WI38 (cell line): ENCODE measurements around the gene ECPAS.
"Not testable (repeated sequence)": the region's sequence is repeated elsewhere in the genome, so short reads cannot be mapped to it uniquely, and the experiment has no call there.

Experiments used
- H3K4me3 ChIP-seq: 2 replicates; pipeline ENCODE4 v1.5.1; 2011; ENCODE audit warnings: low read depth, mild to moderate bottlenecking, control low read depth, low read length
- TF ChIP-seq, protein P1 (sequence below): IDR thresholded peaks from 2 replicates; pipeline ENCODE4 v1.5.1; 2012; ENCODE audit warnings: low read depth, mild to moderate bottlenecking, control low read depth, low read length

The ECPAS gene

DNA sequence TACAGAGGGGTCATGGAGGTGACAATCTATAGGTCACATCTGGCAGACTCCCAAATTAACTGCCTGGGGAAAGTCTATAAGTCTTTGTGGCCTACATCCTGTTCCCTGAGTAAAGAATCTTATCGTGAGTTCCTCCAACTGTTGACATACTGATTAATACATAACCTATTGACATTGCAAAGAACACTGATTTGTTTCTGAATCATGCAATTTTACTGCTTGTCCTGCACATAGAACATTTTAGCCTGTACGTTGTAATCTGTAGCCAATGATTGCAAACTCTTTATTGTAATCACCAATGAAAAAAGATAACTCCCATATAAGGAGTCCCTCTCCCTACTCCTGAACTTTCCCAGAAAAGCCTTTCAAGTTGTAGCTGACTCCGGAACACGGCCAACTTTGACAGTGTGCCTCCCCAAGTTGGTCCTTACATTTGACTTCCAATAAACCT, 135.3 kb downstream of the ECPAS start:
- TF ChIP-seq, protein P1, sequence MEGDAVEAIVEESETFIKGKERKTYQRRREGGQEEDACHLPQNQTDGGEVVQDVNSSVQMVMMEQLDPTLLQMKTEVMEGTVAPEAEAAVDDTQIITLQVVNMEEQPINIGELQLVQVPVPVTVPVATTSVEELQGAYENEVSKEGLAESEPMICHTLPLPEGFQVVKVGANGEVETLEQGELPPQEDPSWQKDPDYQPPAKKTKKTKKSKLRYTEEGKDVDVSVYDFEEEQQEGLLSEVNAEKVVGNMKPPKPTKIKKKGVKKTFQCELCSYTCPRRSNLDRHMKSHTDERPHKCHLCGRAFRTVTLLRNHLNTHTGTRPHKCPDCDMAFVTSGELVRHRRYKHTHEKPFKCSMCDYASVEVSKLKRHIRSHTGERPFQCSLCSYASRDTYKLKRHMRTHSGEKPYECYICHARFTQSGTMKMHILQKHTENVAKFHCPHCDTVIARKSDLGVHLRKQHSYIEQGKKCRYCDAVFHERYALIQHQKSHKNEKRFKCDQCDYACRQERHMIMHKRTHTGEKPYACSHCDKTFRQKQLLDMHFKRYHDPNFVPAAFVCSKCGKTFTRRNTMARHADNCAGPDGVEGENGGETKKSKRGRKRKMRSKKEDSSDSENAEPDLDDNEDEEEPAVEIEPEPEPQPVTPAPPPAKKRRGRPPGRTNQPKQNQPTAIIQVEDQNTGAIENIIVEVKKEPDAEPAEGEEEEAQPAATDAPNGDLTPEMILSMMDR: no peak

DNA sequence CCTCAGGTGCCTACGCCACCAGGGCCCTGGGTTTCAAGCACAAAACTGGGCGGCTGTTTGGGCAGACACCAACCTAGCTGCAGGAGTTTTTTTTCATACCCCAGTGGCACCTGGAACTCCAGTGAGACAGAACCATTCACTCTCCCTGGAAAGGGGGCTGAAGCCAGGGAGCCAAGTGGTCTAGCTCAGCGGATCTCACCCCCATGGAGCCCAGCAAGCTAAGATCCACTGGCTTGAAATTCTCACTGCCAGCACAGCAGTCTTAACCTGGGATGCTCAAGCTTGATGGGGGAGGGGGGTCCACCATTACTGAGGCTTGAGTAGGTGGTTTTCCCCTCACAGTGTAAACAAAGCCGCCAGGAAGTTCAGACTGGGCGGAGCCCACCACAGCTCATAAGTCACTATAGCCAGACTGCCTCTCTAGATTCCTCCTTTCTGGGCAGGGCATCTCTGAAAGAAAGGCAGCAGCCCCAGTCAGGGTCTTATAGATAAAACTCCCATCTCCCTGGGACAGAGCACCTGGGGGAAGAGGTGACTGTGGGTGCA, 149.8 kb downstream of the ECPAS start:
- H3K4me3 ChIP-seq: not testable (repeated sequence)

More for the DNA sequence above, 135.3 kb downstream of the ECPAS start:
- no peak overlapping the region for H3K4me3 ChIP-seq

DNA sequence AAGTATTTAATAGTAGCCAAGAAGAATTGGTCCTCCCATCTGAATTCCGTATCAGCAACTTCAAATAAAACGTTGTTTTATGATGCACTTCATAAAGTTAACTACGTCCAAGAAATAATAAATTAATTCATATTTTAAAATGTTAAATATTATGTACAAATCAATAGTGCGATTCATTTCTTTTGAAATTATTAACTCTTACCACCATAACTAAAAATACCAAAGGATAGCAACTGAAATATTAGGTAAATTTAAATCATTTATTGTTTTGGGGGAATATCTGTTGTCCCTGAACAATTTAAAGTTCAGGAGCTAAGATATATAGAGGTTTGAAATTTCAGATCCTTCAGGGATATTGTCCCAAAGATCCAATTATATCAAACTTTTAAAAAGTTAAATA, 154.1 kb downstream of the ECPAS start, which contains the start of gene OR2K2:
Gene OR2K2 (minus strand): TSS at position 101 of the 400 bp plus-strand sequence. CDS start 1,791 bp downstream, outside the sequence.
- no peak within 1 kb of the TSS for H3K4me3 ChIP-seq
- TF ChIP-seq, protein P1: no peak

DNA sequence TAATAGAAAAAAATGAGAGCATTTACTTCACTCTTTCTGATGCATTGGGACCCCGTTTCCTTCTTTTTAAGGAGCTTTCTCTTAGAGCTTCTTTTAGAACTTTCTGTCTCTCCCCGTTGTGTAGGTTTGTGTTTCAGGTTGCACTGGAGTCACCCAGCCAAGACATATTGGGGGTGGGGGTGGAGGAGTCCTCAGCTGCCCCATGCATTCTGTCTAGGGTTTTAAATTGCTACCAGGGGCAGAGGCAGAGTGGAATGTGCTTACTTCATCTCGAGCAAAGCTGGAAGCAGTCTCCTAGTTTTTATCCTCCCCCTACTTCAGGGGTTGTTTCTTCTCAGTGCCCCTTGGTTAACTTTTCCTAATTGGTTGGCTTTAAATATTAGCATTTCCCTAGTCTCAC, 163.6 kb downstream of the ECPAS start:
- no peak overlapping the region for H3K4me3 ChIP-seq
- TF ChIP-seq, protein P1: no peak

DNA sequence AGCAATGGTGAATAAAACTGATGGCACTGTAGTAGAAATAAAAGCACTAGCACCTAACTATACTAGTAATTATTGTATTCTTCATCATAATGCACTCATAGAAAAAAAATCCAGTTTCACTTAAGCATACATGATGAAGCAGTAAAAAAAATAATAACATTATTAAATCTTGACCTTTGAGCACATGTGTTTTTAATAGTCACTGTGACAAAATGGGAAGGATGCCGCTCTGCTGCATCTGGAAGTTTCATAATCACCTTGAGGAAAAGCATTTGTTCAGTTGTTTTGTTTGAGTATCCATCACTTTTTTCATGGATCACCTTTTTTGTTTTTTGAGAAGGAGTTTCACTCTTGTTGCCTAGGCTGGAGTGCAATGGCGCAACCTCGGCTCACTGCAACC, 167.4 kb downstream of the ECPAS start:
- no peak overlapping the region for H3K4me3 ChIP-seq
- TF ChIP-seq, protein P1: no peak
